Caco-2 (cell line): ENCODE data around the gene HSD11B1. TPM values are rescaled to one million over a fixed set of nuclear protein-coding genes. Genes with fewer than 3 reads are reported as not detected.

Experiments used
- BruUV-seq: library from RNA; stranded (reverse); fragments of 400-500 nt; replicated peaks from 2 replicates; lab custom pipeline; 2021; lab: Mats Ljungman, UMichigan
- CTCF ChIA-PET: fragments of 300-600 bp; sonication (Branson Sonifier 250); formaldehyde crosslinking; loops from one replicate; lab custom pipeline; 2022; ENCODE audit warnings: antibody characterized with exemption; lab: Charles Lee
- POLR2A ChIA-PET: fragments of 300-600 bp; sonication (Branson Sonifier 250); formaldehyde crosslinking; loops from one replicate; lab custom pipeline; 2022; ENCODE audit warnings: antibody characterized with exemption; lab: Charles Lee
- DNase-seq, 2 experiments: peaks; one replicate each; pipeline versions ENCODE4 v3.0.0 to v3.0.0-alpha.2; 2020 to 2022
- H3K27me3 ChIP-seq: replicated peaks from 2 replicates; pipeline ENCODE4 v1.6.0; 2011; ENCODE audit warnings: low read length; ENCODE audit not compliant: control insufficient read depth, insufficient read depth
- H3K36me3 ChIP-seq: 2 replicates; pipeline ENCODE4 v1.5.1; 2011; ENCODE audit warnings: low read length; ENCODE audit not compliant: control insufficient read depth, insufficient read depth
- H3K4me1 ChIP-seq: fragments of 250-450 bp; sonication (Bioruptor Pico); 2 replicates; pipeline ENCODE4 v1.5.1; 2020; ENCODE audit warnings: mild to moderate bottlenecking
- H3K4me3 ChIP-seq: 2 replicates; pipeline ENCODE4 v1.5.1; 2011; ENCODE audit warnings: low read depth, mild to moderate bottlenecking, control low read depth, low read length
- H3K9me3 ChIP-seq: fragments of 250-450 bp; sonication (Bioruptor Pico); 2 replicates; pipeline ENCODE4 v1.5.1; 2020; ENCODE audit warnings: mild to moderate bottlenecking, moderate library complexity
- H3K27ac Mint-ChIP-seq: one replicate; pipeline ENCODE4 v1.8.0; 2022; ENCODE audit warnings: mixed read lengths; ENCODE audit not compliant: unreplicated experiment
- H3K27me3 Mint-ChIP-seq: one replicate; pipeline ENCODE4 v1.8.0; 2022; ENCODE audit warnings: mixed read lengths; ENCODE audit not compliant: insufficient read depth, unreplicated experiment
- H3K36me3 Mint-ChIP-seq: one replicate; pipeline ENCODE4 v1.8.0; 2022; ENCODE audit warnings: mild to moderate bottlenecking, mixed read lengths; ENCODE audit not compliant: insufficient read depth, unreplicated experiment
- H3K4me1 Mint-ChIP-seq: one replicate; pipeline ENCODE4 v1.8.0; 2022; ENCODE audit warnings: low read depth, mixed read lengths; ENCODE audit not compliant: unreplicated experiment
- H3K4me3 Mint-ChIP-seq: one replicate; pipeline ENCODE4 v1.8.0; 2022; ENCODE audit warnings: mild to moderate bottlenecking, moderate library complexity, mixed read lengths; ENCODE audit not compliant: unreplicated experiment
- H3K9me3 Mint-ChIP-seq: one replicate; pipeline ENCODE4 v1.8.0; 2022; ENCODE audit warnings: mixed read lengths; ENCODE audit not compliant: unreplicated experiment
- CTCF ChIP-seq, 2 experiments: fragments of 200-600 bp in 1 of 2; IDR thresholded peaks; 1 replicate in 1 of 2; 2 replicates in 1 of 2; pipeline versions ENCODE4 v1.5.1 to v1.8.0; 2011 to 2022; ENCODE audit warnings: antibody characterized with exemption in 1 of 2, control low read depth in 1 of 2, inconsistent platforms in 1 of 2, low read depth in 1 of 2, low read length in 1 of 2, mild to moderate bottlenecking in 1 of 2, moderate library complexity in 1 of 2; ENCODE audit not compliant: insufficient read depth in 1 of 2, severe bottlenecking in 1 of 2, unreplicated experiment in 1 of 2
- intact Hi-C: fragments of 100-400 bp; cut with micrococcal nuclease; formaldehyde crosslinking; loops from one replicate; pipeline ENCODE4 v1.10.0; 2022; ENCODE audit not compliant: unreplicated experiment
- total RNA-seq: library from RNA; stranded (reverse); gene quantifications from 2 replicates; pipeline ENCODE4 v1.2.3, GENCODE V29; 2022

HSD11B1 gene
- total RNA-seq, 1 experiment from 2014 or later, result not detected

DNA sequence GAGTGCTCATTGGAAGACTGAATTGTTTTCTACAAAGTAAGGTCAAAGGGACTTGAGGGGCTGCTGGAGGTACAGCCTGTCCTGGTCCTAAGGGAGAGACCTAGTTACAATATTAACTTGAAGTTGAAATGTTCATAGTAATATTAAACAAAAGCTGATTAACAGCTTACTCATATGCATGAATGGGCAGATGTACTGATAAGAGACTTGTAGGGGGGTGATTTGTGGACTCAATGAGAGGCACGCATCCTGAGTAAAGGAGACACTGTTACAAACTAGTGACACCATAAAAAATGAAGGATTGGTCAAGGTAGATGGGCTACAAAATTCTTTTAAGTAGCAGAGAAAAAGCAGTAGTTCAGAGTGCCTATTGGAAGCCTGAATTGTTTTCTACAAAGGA is 2.7 kb downstream of the HSD11B1 start:
- peaks cover 14% of the 10 kb centered on the region for H3K27me3 Mint-ChIP-seq
- Histone ChIP-seq H3K27me3 (no peaks in the 10 kb centered on the region), H3K4me1 (no peaks in the 10 kb centered on the region), H3K9me3 (no peaks in the 10 kb centered on the region), H3K4me3 (no peak overlapping the region), H3K36me3 (no peaks in the 10 kb centered on the region)
- H3K36me3 Mint-ChIP-seq, result no peaks in the 10 kb centered on the region
- no peak for DNase-seq
- no peak overlapping the region for H3K4me3 Mint-ChIP-seq
- BruUV-seq, result no TSS peak
- ChIA-PET CTCF (no interaction called here), POLR2A (no interaction called here)
- no peaks in the 10 kb centered on the region for H3K4me1 Mint-ChIP-seq
- TF ChIP-seq CTCF (IDR thresholded peaks at IDR 0.05; ENCODE audit: insufficient read depth in 1 of 2, low read depth in 1 of 2, low read length in 1 of 2, severe bottlenecking in 1 of 2, unreplicated experiment in 1 of 2), result no peak
- H3K27ac Mint-ChIP-seq, result no peak overlapping the region
- intact Hi-C loops, result no loop called here
- H3K9me3 Mint-ChIP-seq, result no peaks in the 10 kb centered on the region

DNA sequence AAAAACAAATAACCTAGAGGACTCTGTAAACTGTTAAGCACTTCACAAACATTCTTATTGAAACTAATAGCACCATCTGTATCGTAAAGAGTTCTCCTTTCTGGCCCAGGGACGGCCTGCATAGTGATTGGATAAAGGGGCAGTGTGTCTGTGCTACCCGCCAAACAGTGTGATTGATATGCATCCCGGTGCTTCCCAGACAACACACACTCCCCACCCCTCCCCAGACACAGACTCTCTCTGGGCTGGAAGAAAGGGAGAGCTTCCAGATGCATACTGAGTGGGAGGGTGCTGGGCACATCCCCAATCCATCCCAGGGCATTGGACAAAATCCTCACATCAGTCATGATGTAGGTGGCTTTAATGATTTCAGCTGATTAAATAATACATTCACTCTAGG is 3.7 kb downstream of the HSD11B1 start:
- intact Hi-C loops, result no loop called here
- BruUV-seq, result no TSS peak

GRCh38 chr1:209710093-209710492 is 5.4 kb downstream of the HSD11B1 start:
- Histone ChIP-seq H3K9me3 (no peaks in the 10 kb centered on the region), H3K36me3 (no peaks in the 10 kb centered on the region), H3K27me3 (no peaks in the 10 kb centered on the region), H3K4me3 (no peak overlapping the region), H3K4me1 (no peaks in the 10 kb centered on the region)
- no peak overlapping the region for H3K4me3 Mint-ChIP-seq
- H3K9me3 Mint-ChIP-seq, result no peaks in the 10 kb centered on the region
- ChIA-PET CTCF (no interaction called here), POLR2A (no interaction called here)
- H3K4me1 Mint-ChIP-seq, result no peaks in the 10 kb centered on the region
- H3K36me3 Mint-ChIP-seq, result no peaks in the 10 kb centered on the region
- peaks cover 4% of the 10 kb centered on the region for H3K27me3 Mint-ChIP-seq
- intact Hi-C loops, result no loop called here
- H3K27ac Mint-ChIP-seq, result no peak overlapping the region
- DNase-seq, result no peak
- BruUV-seq, result no TSS peak
- TF ChIP-seq CTCF (IDR thresholded peaks at IDR 0.05; ENCODE audit: insufficient read depth in 1 of 2, low read depth in 1 of 2, low read length in 1 of 2, severe bottlenecking in 1 of 2, unreplicated experiment in 1 of 2), result no peak

More for the DNA sequence above, 3.7 kb downstream of the HSD11B1 start:
- H3K36me3 ChIP-seq, result no peaks in the 10 kb centered on the region
- peaks cover 14% of the 10 kb centered on the region for H3K27me3 Mint-ChIP-seq
- H3K9me3 Mint-ChIP-seq, result no peaks in the 10 kb centered on the region
- H3K27me3 ChIP-seq, result no peaks in the 10 kb centered on the region
- H3K9me3 ChIP-seq, result no peaks in the 10 kb centered on the region
- no peak for TF ChIP-seq CTCF (IDR thresholded peaks at IDR 0.05; ENCODE audit: insufficient read depth in 1 of 2, low read depth in 1 of 2, low read length in 1 of 2, severe bottlenecking in 1 of 2, unreplicated experiment in 1 of 2)
- no peaks in the 10 kb centered on the region for H3K4me1 Mint-ChIP-seq
- DNase-seq, result no peak
- no peak overlapping the region for H3K4me3 Mint-ChIP-seq
- H3K36me3 Mint-ChIP-seq, result no peaks in the 10 kb centered on the region
- ChIA-PET CTCF (no interaction called here), POLR2A (no interaction called here)
- H3K4me1 ChIP-seq, result no peaks in the 10 kb centered on the region
- no peak overlapping the region for H3K4me3 ChIP-seq
- H3K27ac Mint-ChIP-seq, result no peak overlapping the region
